T-helper 2 cell treated with Interferon-gamma antibody and Interleukin-4, amounts not matched to agents 100 ng/mL and 5 ng/mL, for 36 hours (primary cell): Measurements from ENCODE around the gene CYP24A1. TPM values are rescaled to one million over a fixed set of nuclear protein-coding genes. Genes with fewer than 3 reads are reported as not detected.

Experiments
- intact Hi-C: fragments of 100-400 bp; cut with micrococcal nuclease; formaldehyde crosslinking; loops from one replicate; pipeline ENCODE4 v1.15.1; 2023
- total RNA-seq: library from RNA; stranded (reverse); gene quantifications from 2 replicates; pipeline ENCODE4 v1.2.3, GENCODE V29; 2022

Gene CYP24A1
- total RNA-seq, 1 donor from 2014 or later, result not detected

GRCh38 chr20:54178256-54178655 is 4.5 kb upstream of the CYP24A1 start:
- intact Hi-C loops, result no loop called here

- intact Hi-C loops, result no loop called here
These were observed 3.6 kb upstream of the CYP24A1 start for GRCh38 chr20:54177378-54177777.

DNA sequence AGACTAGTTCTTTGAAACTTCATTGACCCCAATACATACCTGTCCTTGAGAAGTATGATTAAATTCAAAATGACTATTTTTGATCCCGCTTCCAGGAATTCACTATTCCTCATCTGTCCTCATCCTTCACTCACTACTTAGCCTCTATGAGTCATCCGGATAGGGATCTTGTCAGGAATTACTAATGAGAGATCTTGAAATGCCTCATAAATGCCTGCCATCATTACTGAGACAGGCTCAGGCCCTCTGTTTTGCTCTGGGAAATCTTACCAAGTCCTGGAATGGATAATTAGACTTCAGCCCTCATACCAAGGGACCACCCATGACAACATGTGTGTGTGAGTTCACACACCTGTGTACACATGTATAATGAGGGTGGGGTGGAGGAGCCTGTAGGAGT is 2.8 kb upstream of the CYP24A1 start:
- intact Hi-C loops, result no loop called here

DNA sequence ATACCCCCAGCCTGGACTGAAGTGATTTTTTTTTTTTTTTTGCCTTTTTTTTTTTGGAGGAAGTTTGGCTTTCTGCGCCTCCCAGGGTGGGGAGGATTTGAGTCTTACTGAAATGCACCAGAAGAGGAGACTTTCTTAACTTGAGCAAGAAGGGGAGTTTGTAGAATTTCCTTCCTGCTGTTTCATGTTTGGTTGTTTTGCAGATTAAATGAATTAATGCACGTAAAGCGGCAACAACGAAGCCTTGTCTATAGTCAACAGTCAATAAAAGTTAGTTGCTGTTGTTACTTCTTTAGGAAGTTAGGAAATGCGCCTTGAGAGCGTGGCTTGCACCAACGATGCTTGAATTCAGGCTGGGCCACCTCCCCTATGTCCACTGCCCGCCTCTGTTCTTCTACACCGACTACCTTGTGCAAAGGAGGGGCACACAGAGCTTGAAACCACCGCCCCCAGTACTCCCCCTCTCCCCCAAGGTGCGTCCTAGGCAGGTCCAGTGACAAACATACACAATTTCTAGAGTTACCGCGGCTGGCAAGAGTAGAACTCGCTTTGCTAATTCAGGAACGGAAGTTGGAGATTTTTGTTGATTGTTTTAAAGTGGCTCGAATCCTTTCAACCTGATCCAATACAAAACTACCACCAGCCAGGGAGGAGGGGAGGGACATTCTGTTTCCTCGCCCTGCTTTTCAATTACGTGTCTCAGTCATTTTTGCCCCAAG is 830 bp upstream of the CYP24A1 start:
- intact Hi-C loops, result no loop called here

- intact Hi-C loops, result no loop called here
These were observed 732 bp downstream of the CYP24A1 start for GRCh38 chr20:54172856-54173652.

DNA sequence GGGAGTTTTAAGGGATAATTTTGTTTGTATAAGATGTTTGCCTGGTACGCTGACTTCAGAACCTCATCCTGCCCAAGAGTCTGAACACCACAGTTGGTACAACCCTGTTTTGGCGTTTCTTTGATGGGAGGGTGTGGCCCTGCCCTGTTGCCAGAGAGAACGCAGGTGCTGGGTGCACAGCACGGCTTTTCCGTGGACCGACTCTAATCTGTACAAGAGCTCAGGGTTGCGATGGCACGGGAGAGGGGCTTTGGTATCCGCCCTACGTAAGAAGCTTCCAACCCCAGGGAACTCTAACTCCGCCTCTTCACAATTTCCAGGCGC is 1.3 kb downstream of the CYP24A1 start:
- intact Hi-C loops, result no loop called here

DNA sequence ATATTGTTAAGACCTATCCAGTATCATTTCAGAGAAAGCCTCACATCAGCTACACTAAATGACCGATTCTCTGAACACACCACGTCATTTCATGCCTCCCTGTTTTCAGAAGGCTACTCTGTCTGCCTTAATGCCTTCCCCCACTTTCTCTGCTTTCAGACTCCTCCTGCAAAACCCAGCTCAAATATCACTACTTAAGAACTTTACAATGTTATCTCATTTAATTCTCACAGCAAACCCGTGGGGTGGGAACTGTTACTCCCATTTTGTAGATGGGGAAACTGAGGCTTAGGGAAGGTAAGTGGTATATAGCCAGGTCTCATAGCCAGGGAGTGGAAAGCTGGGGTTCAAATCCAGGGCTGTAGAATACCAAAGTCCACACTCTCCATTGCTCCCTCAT is 2.8 kb downstream of the CYP24A1 start:
- intact Hi-C loops, result no loop called here

DNA sequence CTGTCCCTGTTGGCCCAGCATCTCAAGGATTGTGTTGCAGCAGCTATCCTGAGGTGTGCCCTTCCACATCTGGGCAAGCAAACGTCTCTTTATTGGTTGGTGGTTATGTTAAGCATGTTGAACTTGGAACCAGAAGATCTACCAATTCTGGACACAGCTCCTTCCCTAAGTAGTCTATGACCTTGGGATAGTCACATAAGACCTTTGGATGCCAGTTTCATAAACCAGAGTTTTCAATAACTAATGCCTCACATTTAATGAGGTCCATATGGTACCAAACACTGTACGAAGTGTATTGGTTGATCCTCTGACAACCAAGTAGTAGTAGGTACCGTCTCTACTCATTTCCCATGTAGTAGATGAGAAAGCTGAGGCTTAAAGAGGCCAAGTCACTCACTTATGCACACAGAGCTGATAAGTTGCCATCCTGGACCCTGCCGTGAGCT is 3.7 kb downstream of the CYP24A1 start:
- intact Hi-C loops, result no loop called here

- intact Hi-C loops, result no loop called here
These were observed 4.6 kb downstream of the CYP24A1 start for GRCh38 chr20:54168961-54169862.

DNA sequence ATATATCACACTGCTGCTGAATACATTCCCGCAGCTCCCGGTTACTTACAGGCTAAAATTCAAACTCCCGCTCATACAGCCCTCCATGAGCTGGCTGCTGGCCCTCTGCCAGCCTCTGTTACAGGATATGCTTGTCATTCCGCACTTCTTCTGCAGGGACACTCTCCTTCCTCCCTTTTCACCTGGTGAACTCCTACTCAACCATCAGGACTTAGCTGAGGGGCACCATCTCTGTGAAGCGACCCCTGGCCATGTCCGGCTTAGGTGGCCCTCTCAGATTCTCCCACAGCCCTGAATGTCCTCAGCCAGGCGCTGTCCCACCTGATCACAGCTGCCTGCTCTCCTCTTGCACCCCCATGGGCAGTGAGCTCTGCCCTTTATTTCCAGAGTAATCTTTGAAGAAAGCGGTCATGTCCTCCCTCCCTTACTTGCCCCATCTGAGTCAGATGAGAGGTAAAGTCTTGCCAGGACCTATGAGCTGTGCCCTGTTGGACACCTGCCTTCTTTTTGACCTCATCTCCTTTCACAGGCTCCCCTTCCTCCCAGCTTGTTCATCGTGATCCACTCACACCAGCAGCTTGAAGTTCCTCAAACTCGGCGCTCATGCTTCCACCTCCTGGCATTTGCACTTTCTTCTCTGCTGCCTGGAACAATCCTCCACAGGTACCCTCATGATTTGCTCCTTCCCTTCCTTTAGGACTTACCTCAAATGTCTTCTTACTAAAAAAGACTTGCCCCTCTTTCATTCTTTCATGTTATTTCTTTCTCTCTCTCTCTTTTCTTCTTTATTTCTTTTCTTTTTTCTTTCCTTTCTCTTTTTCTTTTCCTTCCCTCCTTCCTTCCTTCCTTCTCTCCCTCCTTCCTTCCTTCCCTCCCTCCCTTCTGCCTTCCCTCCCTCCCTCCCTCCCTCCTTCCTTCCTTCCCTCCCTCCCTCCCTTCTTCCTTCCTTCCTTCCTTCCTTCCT is 5.6 kb downstream of the CYP24A1 start:
- intact Hi-C loops, result no loop called here

DNA sequence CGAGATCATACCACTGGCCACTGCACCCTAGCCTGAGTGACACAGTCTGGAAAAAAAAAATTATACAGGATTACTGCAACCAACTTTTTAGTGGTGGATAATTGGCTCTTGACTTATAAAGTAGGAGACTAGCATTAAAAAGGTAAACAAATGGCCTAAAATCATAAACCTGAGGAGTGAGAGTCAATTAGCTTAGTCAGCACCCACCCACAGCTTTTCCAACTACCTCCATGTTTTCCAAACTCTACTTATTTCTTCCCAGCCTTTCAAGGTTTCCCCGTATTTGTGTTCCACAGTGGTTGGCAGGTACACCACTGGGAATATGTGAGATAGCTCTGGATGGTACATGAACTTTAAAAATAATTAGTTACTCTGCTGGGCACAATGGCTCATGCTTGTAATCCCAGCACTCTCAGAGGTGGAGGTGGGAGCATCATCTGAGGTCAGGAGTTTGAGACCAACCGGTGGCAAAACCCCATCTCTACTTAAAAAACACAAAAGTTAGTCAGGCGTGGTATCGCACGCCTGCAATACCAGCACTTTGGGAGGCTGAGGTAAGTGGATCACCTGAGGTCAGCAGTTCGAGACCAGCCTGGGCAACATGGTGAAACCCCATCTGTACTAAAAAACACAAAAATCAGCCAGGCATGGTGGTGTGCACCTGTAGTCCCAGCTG is 6.7 kb downstream of the CYP24A1 start:
- intact Hi-C loops, result no loop called here

- intact Hi-C loops, result no loop called here
These were observed 8.0 kb downstream of the CYP24A1 start for GRCh38 chr20:54165803-54166202.

GRCh38 chr20:54165014-54165413 is 8.8 kb downstream of the CYP24A1 start:
- intact Hi-C loops, result no loop called here

DNA sequence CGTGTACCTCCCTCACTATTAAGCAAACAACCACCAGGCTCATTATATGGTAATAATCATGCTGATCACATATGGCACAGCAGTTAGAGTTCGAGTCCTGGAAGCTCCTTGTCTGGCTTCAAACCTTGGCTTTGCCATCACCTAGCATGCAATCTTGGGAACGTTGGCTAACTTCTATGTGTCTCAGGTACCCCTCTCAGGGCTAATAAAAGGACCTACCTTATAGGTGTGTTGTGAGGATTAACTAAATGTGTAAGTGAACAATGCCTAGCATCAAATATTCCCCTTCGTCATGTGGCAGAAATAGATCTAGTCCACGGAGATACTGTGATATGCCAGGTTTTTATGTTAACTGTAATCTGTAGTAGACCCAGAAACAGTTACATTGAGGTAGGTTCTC is 10.4 kb downstream of the CYP24A1 start:
- intact Hi-C loops, result no loop called here

DNA sequence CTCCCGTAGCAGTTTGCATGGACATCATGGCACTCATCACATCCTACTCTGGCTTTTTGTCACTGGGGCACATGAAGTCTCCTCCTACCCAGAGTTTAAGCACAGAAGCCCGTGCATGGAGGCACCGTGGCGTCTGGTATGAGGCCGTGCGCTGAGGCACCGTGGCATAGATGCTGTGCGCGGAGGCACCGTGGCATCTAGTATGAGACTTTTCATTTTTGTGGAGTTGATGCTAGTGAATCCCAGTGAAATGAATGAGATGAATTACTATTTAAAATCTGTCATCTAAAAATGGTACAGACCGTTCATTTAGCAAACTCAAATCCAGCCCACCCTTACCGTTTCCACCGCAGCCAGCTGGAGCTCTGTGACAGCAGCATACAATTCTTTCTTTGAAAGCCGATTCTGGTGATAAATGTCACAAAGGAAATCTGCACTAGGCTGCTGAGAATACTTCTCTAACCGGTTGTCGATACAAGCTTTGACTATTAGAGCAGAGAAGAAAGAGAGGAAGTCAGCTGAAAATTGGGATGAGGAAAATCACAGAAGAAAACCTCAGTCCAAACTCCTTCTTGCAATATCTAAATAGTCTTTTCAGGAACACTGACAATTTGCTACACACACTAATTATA is 11.3 kb downstream of the CYP24A1 start:
- intact Hi-C loops, result no loop called here

GRCh38 chr20:54161821-54162149 is 12.0 kb downstream of the CYP24A1 start:
- intact Hi-C loops, result no loop called here

GRCh38 chr20:54161008-54161820 is 12.6 kb downstream of the CYP24A1 start:
- intact Hi-C loops, result no loop called here

DNA sequence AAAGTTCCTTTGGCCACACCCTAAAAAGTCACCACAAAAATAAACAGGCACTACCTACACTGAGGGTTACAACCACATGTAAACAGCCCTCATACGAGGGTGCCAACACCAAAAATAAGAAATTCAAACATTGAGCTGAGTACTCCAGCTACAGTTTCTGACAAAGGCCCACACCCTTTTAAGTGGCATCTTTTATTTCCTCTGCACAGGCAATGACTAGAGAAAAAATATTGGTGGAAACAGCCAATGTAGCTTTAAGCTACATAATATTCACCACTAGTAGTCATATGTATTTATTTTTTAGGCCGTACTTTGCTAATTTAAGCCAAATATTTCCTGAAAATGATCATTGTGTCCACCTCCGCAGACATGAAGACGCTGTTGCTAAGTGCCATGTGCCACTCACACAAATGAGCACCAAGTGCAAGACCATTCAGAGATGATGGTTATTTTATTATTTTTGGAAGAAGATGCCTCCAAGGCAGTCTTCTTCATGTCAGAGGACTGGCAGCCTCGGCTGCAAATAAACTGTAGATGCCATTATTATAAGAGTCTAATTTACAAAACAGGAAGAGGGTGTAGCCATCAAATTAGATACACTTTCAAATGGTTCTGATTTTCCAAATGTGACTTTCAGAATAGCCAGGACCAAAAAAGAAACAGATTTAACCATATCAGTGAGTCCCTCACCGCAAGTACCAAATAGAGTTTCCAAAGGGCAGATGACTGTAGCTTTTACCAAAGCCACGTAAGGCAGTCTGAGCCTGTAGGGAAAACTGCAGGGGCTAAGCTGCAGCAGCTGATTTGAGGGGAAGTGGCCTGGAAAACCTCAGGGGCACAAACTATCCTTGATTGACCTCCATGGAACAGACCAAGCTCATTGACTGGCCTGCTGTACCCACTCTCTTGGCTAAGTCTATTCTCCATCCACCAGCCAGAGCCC is 13.4 kb downstream of the CYP24A1 start:
- intact Hi-C loops, result no loop called here
